ENCODE measurements around the gene MAT2B.
A peak's percentile ranks its signal among the peaks of the same experiment; 100 is the strongest.

Gene MAT2B

GRCh38 chr5:163564321-163564938 lies 59.0 kb downstream of the MAT2B start:
- DNase-seq (ENCODE audit: extremely low spot score): peak; percentile 50
- TF ChIP-seq ZNF384 (IDR thresholded peaks at IDR 0.05): no peak
- no peak for TF ChIP-seq TARDBP (IDR thresholded peaks at IDR 0.05)
- TF ChIP-seq HDGF (IDR thresholded peaks at IDR 0.05; ENCODE audit: borderline replicate concordance): no peak
- TF ChIP-seq ARNT (IDR thresholded peaks at IDR 0.05): no peak
- no peak for TF ChIP-seq FOXM1 (IDR thresholded peaks at IDR 0.05; ENCODE audit: borderline replicate concordance)
- TF ChIP-seq SUZ12 (IDR thresholded peaks at IDR 0.05): no peak
- no peak for TF ChIP-seq FOXA1 (IDR thresholded peaks at IDR 0.05)
- no peak for TF ChIP-seq ELF4 (IDR thresholded peaks at IDR 0.05)
- TF ChIP-seq, protein P1, sequence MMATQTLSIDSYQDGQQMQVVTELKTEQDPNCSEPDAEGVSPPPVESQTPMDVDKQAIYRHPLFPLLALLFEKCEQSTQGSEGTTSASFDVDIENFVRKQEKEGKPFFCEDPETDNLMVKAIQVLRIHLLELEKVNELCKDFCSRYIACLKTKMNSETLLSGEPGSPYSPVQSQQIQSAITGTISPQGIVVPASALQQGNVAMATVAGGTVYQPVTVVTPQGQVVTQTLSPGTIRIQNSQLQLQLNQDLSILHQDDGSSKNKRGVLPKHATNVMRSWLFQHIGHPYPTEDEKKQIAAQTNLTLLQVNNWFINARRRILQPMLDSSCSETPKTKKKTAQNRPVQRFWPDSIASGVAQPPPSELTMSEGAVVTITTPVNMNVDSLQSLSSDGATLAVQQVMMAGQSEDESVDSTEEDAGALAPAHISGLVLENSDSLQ (IDR thresholded peaks at IDR 0.05): no peak
- no peak for TF ChIP-seq NFRKB (IDR thresholded peaks at IDR 0.05)
- no peak for TF ChIP-seq LEF1 (IDR thresholded peaks at IDR 0.05; ENCODE audit: borderline replicate concordance)
- no peak for TF ChIP-seq L3MBTL2 (conservative IDR thresholded peaks at IDR 0.05)
- TF ChIP-seq SP1 (IDR thresholded peaks at IDR 0.05): no peak
- no peak for TF ChIP-seq FOXK2 (IDR thresholded peaks at IDR 0.05)
- no peak for TF ChIP-seq BHLHE40 (IDR thresholded peaks at IDR 0.05; ENCODE audit: borderline replicate concordance)
- TF ChIP-seq CTBP1 (IDR thresholded peaks at IDR 0.05; ENCODE audit: borderline replicate concordance): no peak
- ChIA-PET POLR2A (no interaction called here), CTCF (interaction anchor here (2.0 kb wide), 1 partner anchor 940 kb away, joined by 12 read pairs; no protein-coding TSS in a partner anchor)

- TF ChIP-seq NFRKB (IDR thresholded peaks at IDR 0.05) (no peak), LEF1 (IDR thresholded peaks at IDR 0.05; ENCODE audit: borderline replicate concordance) (no peak), L3MBTL2 (conservative IDR thresholded peaks at IDR 0.05) (no peak), ARNT (IDR thresholded peaks at IDR 0.05) (no peak), SP1 (IDR thresholded peaks at IDR 0.05) (no peak), FOXA1 (IDR thresholded peaks at IDR 0.05) (no peak), BHLHE40 (IDR thresholded peaks at IDR 0.05; ENCODE audit: borderline replicate concordance) (no peak), TARDBP (IDR thresholded peaks at IDR 0.05) (no peak)
- TF ChIP-seq, protein P1 (IDR thresholded peaks at IDR 0.05): no peak
- no peak for DNase-seq (ENCODE audit: extremely low spot score)
- ChIA-PET CTCF (interaction anchor here (0.6 to 2.0 kb wide), 2 partner anchors 899 to 939 kb away, joined by 4 to 12 read pairs; no protein-coding TSS in a partner anchor), POLR2A (interaction anchor here (1.1 kb wide), 1 partner anchor 106 kb away, joined by 4 read pairs; the partner anchor contains the start of genes HMMR and NUDCD2)
Measured at GRCh38 chr5:163565492-163565891, 60.1 kb downstream of the MAT2B start.

GRCh38 chr5:163565931-163566608 lies 60.7 kb downstream of the MAT2B start:
- no peak for DNase-seq (ENCODE audit: extremely low spot score)
- ChIA-PET POLR2A (interaction anchor here (1.1 kb wide), 1 partner anchor 106 kb away, joined by 4 read pairs; the partner anchor contains the start of genes HMMR and NUDCD2), CTCF (interaction anchor here (0.6 to 2.0 kb wide), 2 partner anchors 899 to 938 kb away, joined by 4 to 12 read pairs; no protein-coding TSS in a partner anchor)
- TF ChIP-seq SP1 (IDR thresholded peaks at IDR 0.05) (no peak), FOXA1 (IDR thresholded peaks at IDR 0.05) (no peak), LEF1 (IDR thresholded peaks at IDR 0.05; ENCODE audit: borderline replicate concordance) (no peak), CTBP1 (IDR thresholded peaks at IDR 0.05; ENCODE audit: borderline replicate concordance) (no peak), ZNF384 (IDR thresholded peaks at IDR 0.05) (no peak), FOXM1 (IDR thresholded peaks at IDR 0.05; ENCODE audit: borderline replicate concordance) (no peak), TARDBP (IDR thresholded peaks at IDR 0.05) (no peak), ARNT (IDR thresholded peaks at IDR 0.05) (no peak), NFRKB (IDR thresholded peaks at IDR 0.05) (no peak), SUZ12 (IDR thresholded peaks at IDR 0.05) (no peak), BHLHE40 (IDR thresholded peaks at IDR 0.05; ENCODE audit: borderline replicate concordance) (no peak), FOXK2 (IDR thresholded peaks at IDR 0.05) (no peak), ELF4 (IDR thresholded peaks at IDR 0.05) (no peak), HDGF (IDR thresholded peaks at IDR 0.05; ENCODE audit: borderline replicate concordance) (no peak), L3MBTL2 (conservative IDR thresholded peaks at IDR 0.05) (no peak)
- TF ChIP-seq, protein P1 (IDR thresholded peaks at IDR 0.05): no peak

- ChIA-PET CTCF (interaction anchor here (0.5 kb wide), 1 partner anchor 620 kb away, joined by 3 read pairs; no protein-coding TSS in a partner anchor), POLR2A (no interaction called here)
- DNase-seq (ENCODE audit: extremely low spot score): no peak
- TF ChIP-seq HDGF (IDR thresholded peaks at IDR 0.05; ENCODE audit: borderline replicate concordance): no peak
Measured at GRCh38 chr5:163566678-163567077, 61.3 kb downstream of the MAT2B start.

DNA sequence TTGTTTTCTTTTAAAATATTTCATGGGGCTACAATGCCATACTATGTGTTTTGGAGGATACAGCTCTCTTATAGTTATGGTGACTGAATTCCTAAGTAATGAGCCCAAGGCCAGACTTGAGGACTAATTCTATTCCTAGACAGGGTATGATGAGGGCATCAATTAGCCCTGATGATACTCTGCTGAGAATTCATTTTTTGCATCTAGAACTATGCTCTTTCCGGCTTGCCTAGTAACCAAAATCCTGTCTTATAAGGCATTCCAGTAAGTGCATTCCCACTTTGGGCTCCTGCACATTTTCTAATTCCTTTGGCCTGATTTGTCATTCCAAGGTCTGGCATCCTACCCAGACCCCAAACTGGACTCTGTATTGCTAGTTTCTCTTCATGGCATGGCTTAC lies 62.4 kb downstream of the MAT2B start:
- ChIA-PET CTCF (no interaction called here), POLR2A (no interaction called here)
- TF ChIP-seq SUZ12 (IDR thresholded peaks at IDR 0.05) (no peak), L3MBTL2 (conservative IDR thresholded peaks at IDR 0.05) (no peak), TARDBP (IDR thresholded peaks at IDR 0.05) (no peak), BHLHE40 (IDR thresholded peaks at IDR 0.05; ENCODE audit: borderline replicate concordance) (no peak), FOXK2 (IDR thresholded peaks at IDR 0.05) (no peak), ELF4 (IDR thresholded peaks at IDR 0.05) (no peak), ARNT (IDR thresholded peaks at IDR 0.05) (no peak), CTBP1 (IDR thresholded peaks at IDR 0.05; ENCODE audit: borderline replicate concordance) (no peak), NFRKB (IDR thresholded peaks at IDR 0.05) (no peak), SP1 (IDR thresholded peaks at IDR 0.05) (no peak), LEF1 (IDR thresholded peaks at IDR 0.05; ENCODE audit: borderline replicate concordance) (no peak), ZNF384 (IDR thresholded peaks at IDR 0.05) (no peak), FOXA1 (IDR thresholded peaks at IDR 0.05) (no peak)
- TF ChIP-seq, protein P1 (IDR thresholded peaks at IDR 0.05): no peak
- no peak for DNase-seq (ENCODE audit: extremely low spot score)

Measured in HEK293T (cell line).